ENCODE measurements around the gene TXNDC11. TPM values are rescaled to one million over a fixed set of nuclear protein-coding genes. Genes with fewer than 3 reads are reported as not detected.
"Not testable (repeated sequence)": the region's sequence is repeated elsewhere in the genome, so short reads cannot be mapped to it uniquely, and the experiment has no call there.

The TXNDC11 gene
- polyA plus RNA-seq (2013): 29.0 TPM

GRCh38 chr16:11742536-11743307 is at the start of gene TXNDC11:
TSS of gene TXNDC11 (minus strand) at chr16:11742857. CDS start at chr16:11742730, 127 bp downstream.
- CTCF ChIA-PET: interaction anchor here (0.6 to 1.7 kb wide), 5 partner anchors 8 to 55 kb away, joined by 3 to 7 read pairs (median 4); partner anchors contain the start of gene ZC3H7A
- WGBS (ENCODE audit: insufficient coverage): 0% methylated on average over 64 of the region's 96 CpGs
- Histone ChIP-seq H3K27me3 (replicated peaks in 2 of 5; ENCODE audit: control insufficient read depth in 4 of 5, insufficient read depth in 5 of 5, low read length in 4 of 5) (no peaks in the 10 kb centered on the region), H3K9me3 (ENCODE audit: control extremely low read depth in 1 of 5, control insufficient read depth in 4 of 5, insufficient read depth in 2 of 5, low read depth in 1 of 5, low read length in 4 of 5) (no peaks in the 10 kb centered on the region), H3K27ac (ENCODE audit: insufficient read depth in 1 of 2, low read depth in 1 of 2, low read length in 2 of 2, poor library complexity in 1 of 2, severe bottlenecking in 2 of 2) (peak within 1 kb of the TSS; percentile 84 to 91), H3K36me3 (ENCODE audit: control insufficient read depth in 4 of 4, insufficient read depth in 4 of 4, low read length in 3 of 4) (peaks cover 0 to 2% (median 0%) of the 10 kb centered on the region in 4 experiments), H3K4me1 (ENCODE audit: control extremely low read depth in 1 of 4, control insufficient read depth in 4 of 4, insufficient read depth in 4 of 4, low read length in 3 of 4) (peaks cover 9 to 32% (median 24%) of the 10 kb centered on the region in 4 experiments), H3K4me3 (ENCODE audit: control insufficient read depth in 1 of 7, extremely low read depth in 1 of 7, insufficient read depth in 4 of 7, low read depth in 2 of 7, low read length in 6 of 7) (peak within 1 kb of the TSS; percentile 85 to 96 (median 90))
- DNase-seq: peak; percentile 98 to 99 (median 99)
- POLR2A ChIA-PET: interaction anchor here (0.5 to 1.3 kb wide), 10 partner anchors 14 to 109 kb away, joined by 3 to 9 read pairs (median 3); partner anchors contain the start of genes RSL1D1 and ZC3H7A

GRCh38 chr16:11791144-11791828 is 48.6 kb upstream of the TXNDC11 start:
- H3K36me3 ChIP-seq (ENCODE audit: control insufficient read depth in 4 of 4, insufficient read depth in 4 of 4, low read length in 3 of 4): peaks cover 2 to 35% (median 12%) of the 10 kb centered on the region in 4 experiments
- no peaks in the 10 kb centered on the region for H3K27me3 ChIP-seq (replicated peaks in 2 of 5; ENCODE audit: control insufficient read depth in 4 of 5, insufficient read depth in 5 of 5, low read length in 4 of 5)
- H3K4me3 ChIP-seq (ENCODE audit: control insufficient read depth in 1 of 7, extremely low read depth in 1 of 7, insufficient read depth in 4 of 7, low read depth in 2 of 7, low read length in 6 of 7): no peak overlapping the region
- ChIA-PET POLR2A (interaction anchor here (0.7 kb wide), 1 partner anchor 79 kb away, joined by 4 read pairs; no protein-coding TSS in a partner anchor), CTCF (interaction anchor here (0.8 to 3.5 kb wide), 6 partner anchors 9 to 19 kb away, joined by 3 to 21 read pairs (median 4); no protein-coding TSS in a partner anchor)
- peaks cover 1 to 37% (median 23%) of the 10 kb centered on the region in 4 experiments for H3K4me1 ChIP-seq (ENCODE audit: control extremely low read depth in 1 of 4, control insufficient read depth in 4 of 4, insufficient read depth in 4 of 4, low read length in 3 of 4)
- no peak for DNase-seq
- H3K9me3 ChIP-seq (ENCODE audit: control extremely low read depth in 1 of 5, control insufficient read depth in 4 of 5, insufficient read depth in 2 of 5, low read depth in 1 of 5, low read length in 4 of 5): no peaks in the 10 kb centered on the region
- peak overlapping the region in 1 of 2 experiments; percentile 39 for H3K27ac ChIP-seq (ENCODE audit: insufficient read depth in 1 of 2, low read depth in 1 of 2, low read length in 2 of 2, poor library complexity in 1 of 2, severe bottlenecking in 2 of 2)
- WGBS (ENCODE audit: insufficient coverage): 85% methylated on average over 6 of the region's 8 CpGs

- H3K27me3 ChIP-seq (replicated peaks in 2 of 5; ENCODE audit: control insufficient read depth in 4 of 5, insufficient read depth in 5 of 5, low read length in 4 of 5): no peaks in the 10 kb centered on the region
- no peak overlapping the region for H3K4me3 ChIP-seq (ENCODE audit: control insufficient read depth in 1 of 7, extremely low read depth in 1 of 7, insufficient read depth in 4 of 7, low read depth in 2 of 7, low read length in 6 of 7)
- POLR2A ChIA-PET: no interaction called here
- no peaks in the 10 kb centered on the region for H3K9me3 ChIP-seq (ENCODE audit: control extremely low read depth in 1 of 5, control insufficient read depth in 4 of 5, insufficient read depth in 2 of 5, low read depth in 1 of 5, low read length in 4 of 5)
- 100% methylated on average over 1 of the region's 3 CpGs for WGBS (ENCODE audit: insufficient coverage)
- DNase-seq: no peak
- H3K36me3 ChIP-seq (ENCODE audit: control insufficient read depth in 4 of 4, insufficient read depth in 4 of 4, low read length in 3 of 4): peaks cover 2 to 24% (median 9%) of the 10 kb centered on the region in 4 experiments
- peak overlapping the region in 1 of 2 experiments; percentile 36 for H3K27ac ChIP-seq (ENCODE audit: insufficient read depth in 1 of 2, low read depth in 1 of 2, low read length in 2 of 2, poor library complexity in 1 of 2, severe bottlenecking in 2 of 2)
- CTCF ChIA-PET: interaction anchor here (1.4 kb wide), 1 partner anchor 9 kb away, joined by 4 read pairs; no protein-coding TSS in a partner anchor
- H3K4me1 ChIP-seq (ENCODE audit: control extremely low read depth in 1 of 4, control insufficient read depth in 4 of 4, insufficient read depth in 4 of 4, low read length in 3 of 4): peaks cover under 1 to 20% (median 15%) of the 10 kb centered on the region in 4 experiments
These were observed 46.3 kb upstream of the TXNDC11 start for GRCh38 chr16:11788914-11789313.

GRCh38 chr16:11784980-11785599 is 42.4 kb upstream of the TXNDC11 start:
- not testable (repeated sequence) for H3K27ac ChIP-seq (ENCODE audit: insufficient read depth in 1 of 2, low read depth in 1 of 2, low read length in 2 of 2, poor library complexity in 1 of 2, severe bottlenecking in 2 of 2); H3K4me3 ChIP-seq (ENCODE audit: control insufficient read depth in 1 of 7, extremely low read depth in 1 of 7, insufficient read depth in 4 of 7, low read depth in 2 of 7, low read length in 6 of 7); H3K9me3 ChIP-seq (ENCODE audit: control extremely low read depth in 1 of 5, control insufficient read depth in 4 of 5, insufficient read depth in 2 of 5, low read depth in 1 of 5, low read length in 4 of 5); H3K27me3 ChIP-seq (replicated peaks in 2 of 5; ENCODE audit: control insufficient read depth in 4 of 5, insufficient read depth in 5 of 5, low read length in 4 of 5); DNase-seq
- Histone ChIP-seq H3K36me3 (ENCODE audit: control insufficient read depth in 4 of 4, insufficient read depth in 4 of 4, low read length in 3 of 4) (peaks cover 0 to 24% (median 6%) of the 10 kb centered on the region in 4 experiments), H3K4me1 (ENCODE audit: control extremely low read depth in 1 of 4, control insufficient read depth in 4 of 4, insufficient read depth in 4 of 4, low read length in 3 of 4) (peaks cover 3 to 36% (median 20%) of the 10 kb centered on the region in 4 experiments)
- ChIA-PET POLR2A (interaction anchor here (0.6 kb wide), 1 partner anchor 264 kb away, joined by 3 read pairs; no protein-coding TSS in a partner anchor), CTCF (interaction anchor here (0.6 to 8.7 kb wide), 3 partner anchors 8 to 12 kb away, joined by 3 to 59 read pairs (median 6); partner anchors contain the start of gene ZC3H7A)
- 94% methylated on average over 6 of the region's 13 CpGs for WGBS (ENCODE audit: insufficient coverage)

GRCh38 chr16:11784381-11784780 is 41.7 kb upstream of the TXNDC11 start:
- not testable (repeated sequence) for H3K27me3 ChIP-seq (replicated peaks in 2 of 5; ENCODE audit: control insufficient read depth in 4 of 5, insufficient read depth in 5 of 5, low read length in 4 of 5); DNase-seq; H3K9me3 ChIP-seq (ENCODE audit: control extremely low read depth in 1 of 5, control insufficient read depth in 4 of 5, insufficient read depth in 2 of 5, low read depth in 1 of 5, low read length in 4 of 5)
- Histone ChIP-seq H3K4me1 (ENCODE audit: control extremely low read depth in 1 of 4, control insufficient read depth in 4 of 4, insufficient read depth in 4 of 4, low read length in 3 of 4) (peaks cover 3 to 36% (median 20%) of the 10 kb centered on the region in 4 experiments), H3K36me3 (ENCODE audit: control insufficient read depth in 4 of 4, insufficient read depth in 4 of 4, low read length in 3 of 4) (peaks cover 3 to 24% (median 8%) of the 10 kb centered on the region in 4 experiments), H3K27ac (ENCODE audit: insufficient read depth in 1 of 2, low read depth in 1 of 2, low read length in 2 of 2, poor library complexity in 1 of 2, severe bottlenecking in 2 of 2) (peak overlapping the region; percentile 25 to 85), H3K4me3 (ENCODE audit: control insufficient read depth in 1 of 7, extremely low read depth in 1 of 7, insufficient read depth in 4 of 7, low read depth in 2 of 7, low read length in 6 of 7) (peak overlapping the region in 1 of 7 experiments; percentile 72)
- no CpG with 5 or more reads among the region's 6 CpGs for WGBS (ENCODE audit: insufficient coverage)
- ChIA-PET POLR2A (interaction anchor here (0.6 to 0.7 kb wide), 2 partner anchors 14 to 263 kb away, joined by 3 to 5 read pairs; no protein-coding TSS in a partner anchor), CTCF (interaction anchor here (0.6 to 8.7 kb wide), 4 partner anchors 8 to 31 kb away, joined by 3 to 59 read pairs (median 4); partner anchors contain the start of gene ZC3H7A)

- no peaks in the 10 kb centered on the region for H3K27me3 ChIP-seq (replicated peaks in 2 of 5; ENCODE audit: control insufficient read depth in 4 of 5, insufficient read depth in 5 of 5, low read length in 4 of 5)
- H3K4me3 ChIP-seq (ENCODE audit: control insufficient read depth in 1 of 7, extremely low read depth in 1 of 7, insufficient read depth in 4 of 7, low read depth in 2 of 7, low read length in 6 of 7): peak overlapping the region in 2 of 7 experiments; percentile 68 to 72
- ChIA-PET CTCF (interaction anchor here (0.6 to 8.7 kb wide), 3 partner anchors 8 to 31 kb away, joined by 4 to 59 read pairs (median 4); partner anchors contain the start of gene ZC3H7A), POLR2A (interaction anchor here (0.7 kb wide), 1 partner anchor 14 kb away, joined by 5 read pairs; no protein-coding TSS in a partner anchor)
- no peaks in the 10 kb centered on the region for H3K9me3 ChIP-seq (ENCODE audit: control extremely low read depth in 1 of 5, control insufficient read depth in 4 of 5, insufficient read depth in 2 of 5, low read depth in 1 of 5, low read length in 4 of 5)
- no peak for DNase-seq
- peak overlapping the region; percentile 67 to 85 for H3K27ac ChIP-seq (ENCODE audit: insufficient read depth in 1 of 2, low read depth in 1 of 2, low read length in 2 of 2, poor library complexity in 1 of 2, severe bottlenecking in 2 of 2)
- H3K36me3 ChIP-seq (ENCODE audit: control insufficient read depth in 4 of 4, insufficient read depth in 4 of 4, low read length in 3 of 4): peaks cover 4 to 27% (median 9%) of the 10 kb centered on the region in 4 experiments
- H3K4me1 ChIP-seq (ENCODE audit: control extremely low read depth in 1 of 4, control insufficient read depth in 4 of 4, insufficient read depth in 4 of 4, low read length in 3 of 4): peaks cover 3 to 34% (median 20%) of the 10 kb centered on the region in 4 experiments
These were observed 41.3 kb upstream of the TXNDC11 start for GRCh38 chr16:11784038-11784369.
